ENCODE data around the gene SLC35D2. TPM values are rescaled to one million over a fixed set of nuclear protein-coding genes. Genes with fewer than 3 reads are reported as not detected.

The SLC35D2 gene
- 12.1 and 15.5 TPM in 2 replicates for total RNA-seq (2014; rRNA removed; shearing (Covaris generic))

DNA sequence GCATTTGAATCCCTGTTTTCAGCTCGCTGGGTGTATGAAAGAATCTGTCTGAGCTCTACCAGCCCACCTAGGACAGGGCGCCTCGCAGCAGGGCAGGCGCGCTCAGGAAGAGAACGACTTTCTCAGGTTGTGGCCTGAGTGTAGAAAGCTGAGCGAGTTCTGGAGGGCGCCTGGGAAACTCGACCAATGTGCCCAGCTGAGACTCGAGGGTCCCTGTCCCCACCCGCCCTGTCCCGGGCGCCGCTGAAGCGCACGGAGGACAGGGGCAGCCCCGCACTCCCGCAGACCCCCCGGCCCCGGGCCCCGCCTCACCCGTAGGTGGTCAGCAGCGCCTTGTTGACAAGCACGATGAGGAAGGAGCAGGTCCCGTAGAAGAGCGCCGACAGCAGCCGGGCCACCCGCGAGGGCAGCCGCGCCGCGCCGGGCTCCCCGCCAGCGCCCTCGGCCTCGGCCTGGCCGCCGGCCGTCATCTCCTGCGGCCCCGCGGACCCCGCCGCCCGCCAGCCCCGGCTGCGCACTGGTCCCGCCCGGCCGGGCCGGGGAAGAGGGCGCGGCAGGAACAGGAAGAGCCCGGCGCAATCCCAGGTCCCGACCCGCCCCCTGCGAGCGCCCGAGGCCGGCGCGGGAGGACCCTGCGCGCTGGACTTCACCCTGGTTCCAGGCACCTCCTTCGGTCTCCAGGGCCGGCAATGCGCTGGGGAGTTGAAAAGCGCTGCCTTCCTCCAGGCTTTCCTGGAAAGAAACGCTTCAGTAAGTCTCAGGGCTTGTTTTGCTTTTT is at the start of gene SLC35D2:
SLC35D2 (minus strand) TSS at position 547 of the 778 bp plus-strand sequence; CDS start at position 470, 77 bp downstream.
- no peak for DNase-seq (ENCODE audit: low spot score)

DNA sequence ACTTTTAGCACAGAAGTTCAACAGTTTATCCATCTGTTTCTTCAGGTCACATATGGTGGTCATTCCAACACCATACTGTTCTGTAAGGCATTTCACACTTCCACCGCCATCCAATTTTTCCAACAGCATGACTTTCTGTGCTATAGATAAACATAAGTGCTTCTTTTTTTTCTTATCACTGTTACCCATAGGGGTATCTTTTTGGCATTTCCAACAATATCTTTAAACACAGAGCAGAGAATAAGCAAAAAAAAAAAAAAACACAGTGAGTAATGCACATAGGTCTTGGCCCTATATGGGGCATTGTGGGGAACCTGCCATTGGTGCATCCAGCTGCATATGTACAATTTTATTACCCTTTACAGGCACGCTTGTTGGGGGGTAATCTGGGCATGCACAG is 46.9 kb upstream of the SLC35D2 start:
- DNase-seq (ENCODE audit: low spot score) = no peak

DNA sequence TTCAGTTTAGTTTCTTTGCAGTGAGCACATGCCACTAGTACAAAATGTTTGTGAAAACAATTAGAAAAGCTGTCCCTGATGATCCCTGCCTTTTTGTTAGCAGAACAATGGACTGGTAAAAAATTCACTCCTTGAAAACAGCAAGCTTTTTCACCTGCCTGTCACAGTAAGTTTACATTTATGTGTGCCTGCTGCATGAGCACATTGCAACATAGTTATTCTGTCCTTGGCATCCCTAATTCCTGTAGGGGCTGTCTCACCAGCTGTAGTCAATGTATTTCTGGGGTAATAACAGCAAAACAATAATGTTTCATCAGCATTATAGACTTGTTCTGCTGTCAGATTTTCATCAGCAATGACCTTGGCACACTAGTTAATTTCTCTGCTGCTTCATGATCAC is 46.2 kb upstream of the SLC35D2 start:
- DNase-seq (ENCODE audit: low spot score) = no peak

DNA sequence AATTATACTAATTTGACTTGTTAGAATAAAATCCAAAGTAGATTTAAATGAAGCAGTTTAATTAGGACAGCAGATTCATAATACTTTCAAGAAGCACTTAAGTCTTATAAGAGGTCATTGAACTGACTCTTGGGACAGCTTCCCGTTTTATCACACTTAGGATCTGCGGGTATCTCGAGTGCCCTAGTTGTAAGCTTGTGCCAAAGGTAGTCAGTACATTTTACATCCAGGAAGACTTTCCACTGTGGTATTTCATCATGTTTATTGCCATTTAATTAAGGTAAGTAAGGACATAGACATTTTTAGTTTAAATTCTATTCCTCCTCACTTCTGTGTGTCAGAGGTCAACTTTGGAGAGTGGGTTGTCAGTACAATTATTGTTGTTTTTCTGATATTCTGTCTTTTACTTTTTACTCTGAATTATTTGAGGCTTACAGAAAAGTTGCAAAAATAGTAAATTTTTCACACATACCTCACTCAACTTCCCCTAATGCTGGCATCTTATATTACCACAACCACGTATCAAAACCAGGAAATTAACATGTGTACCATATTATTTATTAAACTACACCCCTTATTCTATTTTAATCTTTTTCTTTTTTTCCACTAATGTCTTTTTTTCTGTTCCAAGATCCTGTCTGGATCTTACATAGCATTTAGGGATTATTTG is 42.1 kb upstream of the SLC35D2 start:
- no peak for DNase-seq (ENCODE audit: low spot score)

DNA sequence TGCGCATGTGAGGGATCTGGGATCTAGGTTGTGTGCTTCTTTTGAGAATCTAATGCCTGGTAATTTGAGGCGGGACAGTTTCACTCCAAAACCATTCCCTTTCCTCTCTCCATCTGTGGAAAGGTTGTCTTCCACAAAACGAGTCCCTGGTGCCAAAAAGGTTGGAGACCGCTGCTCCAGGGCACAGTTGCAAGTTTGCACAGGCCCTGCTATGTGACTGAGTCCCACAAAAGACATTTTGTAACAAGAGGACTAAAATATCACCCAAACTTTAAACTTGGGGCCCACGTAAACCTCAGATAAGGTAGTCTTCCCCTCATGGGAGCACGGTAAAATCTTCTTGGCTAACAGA is 40.5 kb upstream of the SLC35D2 start:
- DNase-seq (ENCODE audit: low spot score) = no peak

DNA sequence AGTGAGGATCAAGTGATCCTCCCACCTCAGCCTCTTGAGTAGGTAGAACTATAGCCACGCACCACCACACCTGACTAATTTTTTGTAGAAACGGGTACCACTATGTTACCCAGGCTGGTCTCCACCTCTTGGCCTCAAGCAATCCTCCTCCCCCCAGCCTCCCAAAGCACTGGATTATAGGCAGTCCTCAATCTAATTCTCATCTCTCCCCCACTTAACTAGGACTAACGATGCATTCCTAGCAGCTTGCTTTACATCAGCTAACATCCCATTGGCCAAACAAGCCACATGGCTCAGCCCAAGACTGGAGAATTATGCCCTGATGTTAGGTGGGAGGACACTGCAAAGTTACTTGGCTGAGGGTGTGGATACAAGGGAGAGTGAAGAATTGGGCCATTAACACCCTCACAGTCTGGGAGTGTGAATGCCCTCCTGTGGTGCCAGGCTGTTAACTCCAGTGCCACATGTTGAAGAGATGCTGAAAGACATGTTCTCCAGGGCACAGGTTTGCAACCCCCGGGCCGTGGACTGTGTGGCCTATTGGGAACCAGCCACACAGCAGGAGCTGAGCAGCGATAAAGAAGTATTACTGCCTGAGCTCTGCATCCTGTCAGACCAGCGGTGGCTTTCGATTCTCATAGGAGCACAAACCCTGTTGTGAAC is 39.9 kb upstream of the SLC35D2 start:
- no peak for DNase-seq (ENCODE audit: low spot score)

DNA sequence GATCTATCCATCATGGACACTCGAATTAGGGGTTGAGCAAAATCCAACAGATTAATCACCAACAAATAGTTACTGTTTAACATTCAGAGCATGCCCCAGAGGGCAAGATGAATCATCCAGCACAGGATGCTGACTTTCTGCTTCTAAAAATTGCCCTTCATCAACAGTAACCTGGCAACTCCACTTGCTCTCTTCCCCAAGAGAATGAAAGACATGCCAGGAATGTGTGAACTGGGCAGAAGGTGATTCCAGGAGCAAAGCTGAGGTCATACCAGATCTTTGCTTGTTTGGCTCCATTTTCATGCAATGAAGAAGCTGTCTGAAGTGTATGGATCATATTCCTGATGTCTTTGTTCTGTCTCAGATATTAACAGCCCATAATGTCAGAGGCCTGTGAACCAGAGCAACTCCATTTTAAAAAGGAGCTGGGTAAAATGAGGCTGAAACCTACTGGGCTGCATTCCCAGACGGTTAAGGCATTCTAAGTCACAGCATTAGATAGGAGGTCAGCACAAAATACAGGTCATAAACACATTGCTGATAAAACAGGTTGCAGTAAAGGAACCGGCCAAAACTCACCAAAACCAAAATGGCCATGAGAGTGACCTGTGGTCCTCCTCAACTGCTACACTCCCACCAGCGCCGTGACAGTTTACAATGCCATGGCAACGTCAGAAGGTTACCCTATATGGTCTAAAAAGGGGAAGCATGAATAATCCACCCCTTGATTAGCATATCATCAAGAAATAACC is 37.1 kb upstream of the SLC35D2 start:
- peak; percentile 86 for DNase-seq (ENCODE audit: low spot score)

DNA sequence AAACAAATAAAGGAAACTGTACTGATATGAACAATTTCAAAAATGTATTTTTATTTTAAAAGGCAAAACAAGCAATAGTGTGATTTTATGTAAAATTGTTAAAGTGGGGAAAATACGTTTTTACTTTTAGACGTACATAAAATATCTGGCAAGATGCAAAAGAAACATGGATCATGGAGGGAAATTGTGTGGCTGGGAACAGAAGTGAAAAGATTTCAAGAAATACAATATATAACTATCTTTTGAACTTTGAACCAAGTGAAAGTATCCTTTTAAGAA is 36.1 kb upstream of the SLC35D2 start:
- DNase-seq (ENCODE audit: low spot score) = no peak

DNA sequence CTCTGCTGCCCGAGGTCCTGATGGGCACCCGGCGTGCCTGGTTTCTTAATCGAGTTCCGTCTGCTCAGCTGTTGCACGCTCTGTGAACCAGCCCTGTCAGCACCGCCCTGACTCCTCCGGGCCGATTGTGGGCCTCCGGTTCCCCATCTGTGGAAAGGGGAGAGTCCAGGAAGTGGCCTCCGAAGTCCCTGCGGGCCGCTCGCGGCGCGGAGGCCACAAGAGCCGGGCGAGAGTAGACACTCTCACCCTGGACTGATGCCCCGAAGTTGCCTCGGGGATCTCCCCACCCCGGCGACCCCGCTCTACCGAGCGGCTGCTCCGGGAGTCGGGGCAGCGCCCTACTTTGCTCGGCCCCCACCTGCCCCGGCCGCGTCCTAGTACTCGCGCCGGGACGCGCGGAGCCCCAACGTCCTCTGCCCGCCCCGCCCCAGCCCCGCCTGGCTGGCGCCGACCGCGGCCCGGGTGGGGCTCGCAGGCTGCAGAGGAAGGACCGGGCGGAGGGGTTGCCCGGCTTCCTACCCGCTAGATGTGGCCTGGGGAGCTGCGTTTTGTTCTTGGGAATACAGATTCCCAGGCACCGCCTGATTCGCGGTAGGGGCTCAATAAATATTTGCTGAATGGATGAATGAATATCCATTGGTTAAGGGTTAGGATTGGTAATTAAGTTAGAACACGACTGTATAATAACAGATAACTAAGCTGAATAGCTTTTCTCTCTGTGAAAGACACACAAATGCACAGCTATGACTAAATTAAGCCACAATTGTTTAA is 35.6 kb upstream of the SLC35D2 start:
- DNase-seq (ENCODE audit: low spot score) = peak; percentile 42

DNA sequence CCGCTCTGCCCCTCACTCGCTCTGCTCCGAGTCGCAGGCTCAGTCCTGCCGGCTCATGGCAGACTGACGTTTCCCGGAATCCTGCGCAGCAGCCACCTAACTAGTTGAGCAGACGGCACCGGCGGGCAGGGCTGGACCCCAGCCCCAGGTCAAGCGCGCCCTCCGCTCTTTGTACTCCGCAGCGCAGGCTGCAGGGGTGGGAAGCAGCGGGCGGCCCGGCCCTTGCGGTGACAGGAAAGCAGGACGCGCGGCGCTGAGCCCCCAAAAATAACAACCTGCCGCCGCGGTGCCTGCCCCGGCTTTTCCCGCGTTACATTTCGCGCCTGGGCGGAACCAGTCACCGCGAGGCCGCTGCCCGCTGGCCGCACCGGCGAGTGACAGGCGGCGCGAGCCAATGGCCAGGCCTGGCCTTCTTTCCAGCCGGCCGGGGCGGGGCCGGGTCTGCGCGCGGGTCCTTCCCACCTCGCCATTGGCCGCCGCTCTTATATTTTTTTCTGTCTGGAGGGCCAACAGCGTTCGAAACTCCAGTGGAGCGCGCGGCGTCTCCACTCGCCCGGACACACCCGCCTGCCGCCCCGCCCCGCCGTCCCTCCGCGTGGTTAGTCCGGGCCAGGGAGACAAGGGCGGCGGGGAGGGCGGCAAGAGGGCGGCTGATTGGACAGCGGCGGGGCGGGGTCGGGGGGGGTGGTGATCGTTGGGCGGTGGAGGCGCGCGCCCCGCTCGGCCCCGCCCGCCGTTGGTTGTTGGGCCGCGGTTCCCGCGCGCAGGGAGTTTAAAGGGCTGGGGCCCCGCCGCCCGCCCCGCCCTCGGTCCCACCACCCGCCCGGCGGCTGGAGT is 34.8 kb upstream of the SLC35D2 start, which contains the start of gene ZNF367:
ZNF367 (minus strand) TSS at position 288 of the 837 bp plus-strand sequence. CDS start 338 bp downstream, outside the sequence.
- peak; percentile 94 for DNase-seq (ENCODE audit: low spot score)

DNA sequence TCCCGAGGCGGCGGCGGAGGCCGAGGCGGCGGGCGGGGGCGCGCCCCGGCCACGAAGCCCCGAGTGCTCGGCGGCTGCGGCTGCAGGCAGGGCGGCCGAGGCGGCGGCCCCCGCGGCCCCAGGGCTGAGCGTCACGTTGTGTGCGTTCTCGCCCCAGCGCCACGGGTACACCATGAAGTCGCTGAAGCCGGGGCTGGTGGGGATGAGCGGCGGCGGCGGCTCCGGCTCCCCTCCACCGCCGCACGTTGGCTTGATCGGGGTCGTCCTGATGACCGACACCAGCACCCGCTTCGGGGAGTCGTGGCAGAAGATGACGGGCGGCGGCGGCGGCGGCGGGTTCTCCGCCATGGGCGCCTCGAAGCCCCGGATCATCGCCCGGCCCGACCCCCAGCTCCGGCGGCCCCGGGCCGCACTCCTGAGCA is 34.2 kb upstream of the SLC35D2 start:
- no peak for DNase-seq (ENCODE audit: low spot score)

DNA sequence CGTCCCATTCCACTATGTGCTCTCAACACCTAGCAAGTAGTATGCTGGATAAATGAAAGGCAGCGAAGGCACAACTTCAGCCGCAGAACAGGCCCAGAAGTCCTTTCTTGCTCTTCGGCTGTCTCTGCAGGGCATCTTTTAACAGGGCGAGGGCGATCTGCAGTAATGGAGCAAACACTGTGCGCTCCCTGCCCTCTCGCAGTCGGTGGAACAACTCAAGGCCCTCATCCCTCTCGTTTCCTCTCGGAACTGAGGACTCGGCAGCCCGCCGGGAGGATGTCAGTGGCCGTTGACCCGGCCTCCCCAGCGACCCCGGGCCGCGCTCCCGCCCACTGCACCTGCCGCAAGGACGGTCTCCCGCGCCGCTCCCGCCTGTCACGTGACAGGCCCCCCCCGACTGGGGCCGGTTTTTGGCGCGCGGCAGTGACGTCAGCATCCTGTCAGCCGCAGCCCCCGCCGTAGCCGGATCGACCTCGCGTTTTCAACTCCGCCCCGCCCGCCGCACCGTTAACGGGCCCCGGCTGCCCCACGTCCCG is 33.6 kb upstream of the SLC35D2 start:
- DNase-seq (ENCODE audit: low spot score) = peak; percentile 63

DNA sequence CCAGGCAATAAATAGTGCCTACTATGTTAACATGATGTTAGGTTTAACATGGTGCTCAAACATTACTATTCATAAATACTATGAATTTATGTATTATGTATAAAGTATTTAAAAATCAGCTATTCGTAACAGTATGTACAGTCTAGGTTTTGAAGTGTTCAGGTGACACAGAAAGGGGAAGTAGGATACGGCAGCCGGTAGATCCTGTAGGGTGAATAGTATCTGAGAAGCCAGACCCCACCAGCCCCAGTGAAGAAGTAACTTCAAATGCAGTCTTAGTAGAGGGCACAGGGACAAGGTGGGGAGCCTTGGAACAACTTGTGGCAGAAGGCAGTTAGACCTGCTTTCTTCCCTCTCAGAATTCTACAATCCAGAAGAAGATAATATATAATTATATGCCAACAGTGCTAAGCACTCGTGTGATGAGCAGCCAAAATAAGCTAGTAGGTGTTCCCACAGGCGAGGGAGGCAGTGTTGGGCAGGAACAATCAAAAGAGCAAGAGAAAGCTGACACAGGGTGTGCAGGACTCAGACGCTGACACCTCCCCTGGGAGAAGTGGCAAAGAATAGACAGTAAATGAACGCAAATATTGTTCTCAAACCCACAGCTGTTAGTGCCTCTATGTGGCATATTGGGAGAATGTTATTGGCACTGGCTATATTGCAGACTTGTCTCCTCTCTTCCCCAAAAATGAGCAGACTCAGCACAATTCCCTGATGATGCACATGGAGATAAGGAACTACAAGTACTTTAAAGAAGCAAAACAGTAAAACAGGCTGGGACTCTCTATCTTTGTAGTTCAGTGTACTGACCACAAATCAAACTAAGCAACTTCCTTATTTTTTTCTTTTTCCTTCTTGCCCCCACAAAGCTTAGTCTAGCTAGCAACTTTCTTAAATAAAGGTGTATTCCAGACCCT is 30.1 kb upstream of the SLC35D2 start:
- DNase-seq (ENCODE audit: low spot score) = no peak

DNA sequence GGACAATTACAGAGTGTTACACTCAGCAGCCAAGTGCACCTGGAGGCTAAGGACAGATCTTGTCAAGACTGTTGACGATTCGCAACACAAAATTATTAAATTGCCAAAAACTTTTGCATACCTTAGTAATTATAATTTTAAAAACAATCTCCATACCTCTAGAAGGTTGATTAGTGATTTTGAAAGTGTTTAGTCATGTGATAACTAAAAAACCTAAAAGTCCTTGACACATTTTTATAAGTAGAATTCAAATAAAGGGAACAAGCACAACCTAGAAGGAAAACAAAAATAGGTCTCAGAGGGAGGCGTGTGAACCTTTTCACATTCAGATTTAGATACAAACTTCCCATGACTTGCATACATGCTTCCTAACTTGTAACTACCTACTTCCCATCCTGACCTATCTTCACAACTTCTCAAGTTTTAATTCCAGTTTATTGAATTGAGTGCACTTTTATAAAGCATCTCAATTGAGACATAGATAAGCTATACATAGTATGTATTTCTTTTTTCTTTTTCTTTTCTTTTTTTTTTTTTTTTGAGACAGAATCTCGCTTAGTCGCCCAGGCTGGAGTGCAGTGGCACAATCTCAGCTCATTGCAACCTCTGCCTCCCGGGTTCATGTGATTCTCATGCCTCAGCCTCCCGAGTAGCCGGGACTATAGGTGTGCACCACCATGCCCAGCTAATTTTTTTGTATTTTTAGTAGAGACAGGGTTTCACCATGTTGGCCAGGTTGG is 28.8 kb upstream of the SLC35D2 start:
- DNase-seq (ENCODE audit: low spot score) = no peak

DNA sequence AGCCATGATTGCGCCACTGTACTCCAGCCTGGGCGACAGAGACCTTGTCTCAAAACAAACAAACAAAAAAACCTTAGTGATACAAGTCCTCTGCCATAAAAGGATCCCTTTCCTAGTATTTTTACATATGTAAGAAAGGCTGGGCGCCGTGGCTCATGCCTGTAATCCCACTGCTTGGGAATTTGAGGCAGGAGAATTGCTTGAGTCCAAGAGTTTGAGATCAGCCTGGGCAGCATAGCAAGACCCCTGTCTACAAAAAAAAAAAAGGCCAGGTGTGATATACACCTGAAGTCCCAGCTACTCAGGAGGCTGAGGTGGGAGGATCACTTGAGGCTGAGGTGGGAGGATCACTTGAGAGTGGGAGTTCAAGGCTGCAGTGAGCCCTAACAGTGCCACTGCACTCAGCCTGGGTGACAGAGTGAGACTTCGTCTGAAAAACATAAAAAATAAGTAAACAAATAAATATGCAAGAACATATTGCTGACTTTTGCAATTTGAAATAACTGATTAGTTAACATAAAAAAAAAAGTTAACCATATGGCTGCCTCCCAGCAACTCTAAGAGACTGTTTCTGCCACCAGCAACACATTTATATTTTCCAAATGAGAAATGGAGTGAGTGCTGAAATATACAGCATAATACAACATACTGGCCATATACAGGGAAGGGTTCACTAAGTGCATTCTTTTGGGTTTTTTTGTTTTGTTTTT is 27.8 kb upstream of the SLC35D2 start:
- DNase-seq (ENCODE audit: low spot score) = no peak

DNA sequence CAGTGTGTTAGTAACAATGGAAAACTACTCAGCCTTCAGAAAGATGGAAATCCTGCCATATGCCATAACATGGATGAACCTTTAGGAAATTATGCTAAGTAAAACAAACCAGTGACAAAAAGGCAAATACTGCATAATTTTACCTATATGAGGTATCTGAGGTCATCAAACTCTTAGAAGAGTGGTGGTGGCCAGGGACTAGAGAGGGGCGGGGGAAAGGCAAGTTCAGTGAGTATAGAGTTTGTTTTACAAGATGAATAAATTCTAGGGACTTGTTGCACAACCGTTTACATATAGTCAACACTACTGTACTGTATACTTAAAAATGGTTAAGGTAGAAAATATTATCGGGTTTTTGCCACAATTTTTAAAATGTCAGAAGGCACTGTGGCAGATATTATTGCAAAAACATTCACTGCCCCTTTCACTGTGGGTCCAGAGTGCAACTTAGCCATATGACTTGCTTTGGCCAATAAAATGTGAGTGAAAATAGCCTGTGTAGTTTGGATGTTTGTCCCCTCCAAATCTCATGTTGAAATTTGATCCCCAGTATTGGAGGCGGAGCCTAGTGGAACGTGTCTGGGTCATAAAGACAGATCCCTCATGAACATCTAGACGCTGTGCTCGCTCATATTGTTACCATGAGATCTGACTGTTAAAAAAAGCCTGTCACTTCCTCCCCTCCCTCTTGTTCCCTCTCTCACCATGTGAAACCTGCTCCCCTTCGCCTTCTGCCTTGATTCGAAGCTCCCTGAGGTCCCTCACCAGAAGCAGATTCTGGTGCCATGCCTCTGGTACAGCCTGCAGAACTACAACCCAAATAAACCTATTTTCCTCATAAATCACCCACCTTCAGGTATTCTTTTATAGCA is 25.1 kb upstream of the SLC35D2 start:
- no peak for DNase-seq (ENCODE audit: low spot score)

Data from H4 (cell line).